NCI-H2227 (cell line): ENCODE data around the gene IKZF1.

ENCODE experiments used
- DNase-seq: peaks from one replicate; lab custom pipeline; 2025; ENCODE audit not compliant: unreplicated experiment; lab: John Stamatoyannopoulos, UW

The IKZF1 gene

GRCh38 chr7:50369143-50370026, 64.9 kb downstream of the IKZF1 start:
- no peak for DNase-seq

- DNase-seq, result no peak
Observed at GRCh38 chr7:50370884-50371283, 66.4 kb downstream of the IKZF1 start.

DNA sequence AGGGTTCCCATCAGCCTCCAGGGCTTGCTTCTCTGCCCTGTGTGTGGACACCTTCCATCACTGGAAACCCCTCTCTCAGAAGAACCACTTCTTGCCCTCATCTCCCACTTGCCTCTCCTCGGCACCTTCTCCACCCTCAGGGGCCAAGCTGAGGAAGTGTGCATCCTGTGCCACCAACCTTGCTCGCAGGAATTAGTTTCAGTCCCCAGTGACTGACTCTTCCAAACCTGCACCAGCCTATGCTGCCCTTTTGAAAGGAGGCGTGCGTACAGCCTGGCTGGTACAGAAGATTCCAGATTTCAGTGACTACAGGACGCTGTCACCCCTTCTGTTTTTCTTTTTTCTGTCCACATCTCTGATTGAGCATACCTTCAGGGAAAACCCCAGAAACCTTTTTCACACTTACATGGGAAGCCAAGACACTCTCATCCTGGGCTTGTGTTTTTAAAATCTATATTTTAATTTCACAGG, 67.1 kb downstream of the IKZF1 start:
- no peak for DNase-seq

DNA sequence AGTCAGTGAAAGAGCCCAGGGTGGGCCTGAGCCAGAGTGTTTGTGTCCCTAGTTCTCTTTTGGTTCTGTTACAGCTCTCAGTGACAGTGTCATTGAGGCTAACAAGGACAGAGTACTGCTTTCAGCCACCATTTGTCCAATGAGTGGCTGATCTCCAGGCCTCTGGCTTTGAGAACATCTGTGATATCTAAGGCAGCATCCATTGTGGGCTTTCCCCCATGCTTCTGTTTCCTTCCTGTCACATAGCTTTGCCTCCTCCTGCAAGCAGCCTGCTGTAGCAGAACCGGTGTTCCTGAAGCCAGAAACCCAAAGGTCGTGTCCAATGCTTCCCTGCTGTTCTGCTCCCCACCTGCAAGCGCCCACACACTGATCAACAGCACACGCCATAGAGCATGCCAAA, 68.4 kb downstream of the IKZF1 start:
- DNase-seq, result no peak

GRCh38 chr7:50376056-50376820, 71.7 kb downstream of the IKZF1 start:
- DNase-seq, result no peak

DNA sequence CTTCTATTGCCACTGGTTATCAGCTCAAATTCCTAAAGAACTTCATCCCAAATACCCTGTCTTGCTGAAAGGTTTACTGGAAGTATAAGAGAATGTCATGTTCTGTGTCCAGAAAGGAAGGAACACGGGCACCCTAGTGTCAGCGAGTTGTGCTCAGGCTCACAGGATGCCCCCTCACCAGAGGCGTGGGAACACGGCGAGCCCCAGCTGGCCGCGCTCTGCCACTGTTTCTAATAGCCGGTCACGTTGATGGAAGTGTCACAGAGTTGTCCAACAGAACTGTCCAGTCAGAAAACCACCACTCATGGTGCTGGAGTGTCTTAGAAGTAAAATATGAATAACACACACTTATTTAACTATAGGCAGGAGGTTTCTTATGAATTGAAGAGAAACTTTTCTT, 72.8 kb downstream of the IKZF1 start:
- DNase-seq, result no peak

- peak; percentile 5 for DNase-seq
Observed at GRCh38 chr7:50379082-50379481, 74.6 kb downstream of the IKZF1 start.

DNA sequence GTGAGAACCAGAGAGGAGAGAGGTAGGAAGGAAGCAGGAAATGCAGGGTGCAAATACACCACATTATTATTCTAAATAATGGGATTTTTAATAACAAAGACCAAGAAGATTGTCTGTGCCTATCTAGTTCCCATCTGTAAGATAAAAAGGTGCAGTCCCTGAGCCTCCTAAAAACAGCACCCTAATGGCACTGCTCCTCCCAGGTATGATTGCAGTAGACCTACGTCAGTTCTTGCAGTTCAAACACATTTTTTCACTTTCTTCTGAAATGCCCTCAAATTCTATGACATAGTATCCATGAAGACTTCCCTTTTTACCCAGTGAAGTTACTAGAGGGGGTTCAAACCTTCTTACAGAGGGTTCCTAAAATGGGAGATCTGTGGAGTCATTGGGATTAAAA, 75.0 kb downstream of the IKZF1 start:
- DNase-seq, result no peak

DNA sequence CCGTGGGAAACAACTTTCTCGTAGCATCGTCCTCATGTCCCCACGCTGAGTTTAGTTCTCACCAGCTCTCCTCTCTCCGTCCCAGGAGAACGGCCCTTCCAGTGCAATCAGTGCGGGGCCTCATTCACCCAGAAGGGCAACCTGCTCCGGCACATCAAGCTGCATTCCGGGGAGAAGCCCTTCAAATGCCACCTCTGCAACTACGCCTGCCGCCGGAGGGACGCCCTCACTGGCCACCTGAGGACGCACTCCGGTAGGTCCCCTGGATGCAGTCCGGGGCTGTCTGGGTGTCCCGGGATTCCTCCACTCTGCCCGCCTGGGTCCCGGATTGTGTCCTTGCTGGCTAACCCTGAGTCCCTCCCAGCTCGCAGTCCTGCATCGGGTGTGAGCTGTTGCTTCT, 77.9 kb downstream of the IKZF1 start:
- no peak for DNase-seq

GRCh38 chr7:50387351-50387750, 82.8 kb downstream of the IKZF1 start:
- no peak for DNase-seq

DNA sequence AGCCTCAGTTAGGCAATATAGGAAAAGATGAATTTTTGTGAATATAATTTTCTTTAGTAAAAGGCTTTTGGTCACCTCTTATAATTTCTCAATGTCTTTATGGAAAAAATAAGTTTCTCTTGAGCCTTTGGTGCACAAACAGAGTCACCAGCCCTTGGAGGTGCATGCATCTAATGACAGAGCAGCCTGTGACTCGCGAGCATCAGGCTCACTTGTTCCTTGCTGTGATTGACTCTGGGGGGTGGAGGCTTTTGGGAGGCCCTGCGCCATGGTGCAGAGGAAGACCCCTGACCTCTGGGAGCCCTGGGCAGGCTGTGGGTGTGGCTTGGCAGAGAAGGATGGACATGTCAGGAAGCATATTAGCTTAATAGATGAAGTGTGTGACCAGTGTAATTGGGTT, 85.4 kb downstream of the IKZF1 start:
- DNase-seq, result no peak

- DNase-seq, result no peak
Observed at GRCh38 chr7:50391386-50391785, 86.9 kb downstream of the IKZF1 start.

GRCh38 chr7:50393076-50393475, 88.6 kb downstream of the IKZF1 start:
- DNase-seq, result no peak

DNA sequence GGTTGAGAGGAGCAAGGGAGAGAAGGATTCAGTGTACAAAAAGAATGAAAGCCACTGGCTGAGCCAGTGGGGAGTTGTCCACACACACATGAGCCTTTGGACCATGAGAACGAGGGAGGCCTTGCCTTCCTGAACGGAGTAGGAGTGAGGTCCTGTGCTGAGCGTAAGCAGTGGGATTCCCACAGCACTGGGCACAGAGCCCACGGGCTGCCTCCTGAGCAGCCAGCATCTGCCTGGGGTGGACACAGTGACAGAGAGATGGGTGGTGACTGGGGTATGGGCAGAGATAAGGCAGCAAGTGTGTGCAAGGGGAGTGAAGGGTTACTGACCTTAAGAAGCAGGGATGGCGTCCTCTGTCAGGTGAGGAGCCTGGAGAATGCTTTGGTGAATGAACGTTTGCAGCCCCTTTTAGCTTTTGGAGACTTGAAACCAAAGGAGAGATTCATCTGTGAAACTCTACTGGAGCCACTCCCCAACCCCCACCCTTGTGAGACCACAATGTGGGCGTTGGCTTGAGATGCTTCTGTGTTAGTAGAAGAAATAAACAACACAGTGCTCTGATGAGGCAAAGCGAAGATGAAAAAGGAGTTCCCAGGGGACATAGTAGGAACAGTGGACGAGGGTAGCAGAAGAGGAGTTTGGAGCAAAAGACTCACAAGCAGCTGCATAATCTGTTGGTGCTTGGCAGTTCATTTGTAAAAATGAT, 89.2 kb downstream of the IKZF1 start:
- no peak for DNase-seq

GRCh38 chr7:50394315-50394714, 89.8 kb downstream of the IKZF1 start:
- DNase-seq, result no peak

- DNase-seq, result no peak
Observed at GRCh38 chr7:50396856-50397255, 92.3 kb downstream of the IKZF1 start.

GRCh38 chr7:50397320-50397970, 92.9 kb downstream of the IKZF1 start:
- no peak for DNase-seq

GRCh38 chr7:50397971-50398324, 93.4 kb downstream of the IKZF1 start:
- DNase-seq, result no peak

GRCh38 chr7:50399206-50399605, 94.7 kb downstream of the IKZF1 start:
- no peak for DNase-seq

- DNase-seq, result no peak
Observed at GRCh38 chr7:50399635-50400034, 95.1 kb downstream of the IKZF1 start.

DNA sequence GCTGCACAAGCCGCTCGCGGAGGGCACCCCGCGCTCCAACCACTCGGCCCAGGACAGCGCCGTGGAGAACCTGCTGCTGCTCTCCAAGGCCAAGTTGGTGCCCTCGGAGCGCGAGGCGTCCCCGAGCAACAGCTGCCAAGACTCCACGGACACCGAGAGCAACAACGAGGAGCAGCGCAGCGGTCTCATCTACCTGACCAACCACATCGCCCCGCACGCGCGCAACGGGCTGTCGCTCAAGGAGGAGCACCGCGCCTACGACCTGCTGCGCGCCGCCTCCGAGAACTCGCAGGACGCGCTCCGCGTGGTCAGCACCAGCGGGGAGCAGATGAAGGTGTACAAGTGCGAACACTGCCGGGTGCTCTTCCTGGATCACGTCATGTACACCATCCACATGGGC, 95.6 kb downstream of the IKZF1 start:
- DNase-seq, result peak; percentile 23
